NOMO-1 treated with dmso at 0.1 percent for 144 hours (cell line): ENCODE measurements around the gene CMTM3.
"Not testable (repeated sequence)": the region's sequence is repeated elsewhere in the genome, so short reads cannot be mapped to it uniquely, and the experiment has no call there.

Experiments
- DNase-seq: peaks from one replicate; lab custom pipeline; 2025; ENCODE audit not compliant: unreplicated experiment; lab: John Stamatoyannopoulos, UW

The CMTM3 gene, protein sequence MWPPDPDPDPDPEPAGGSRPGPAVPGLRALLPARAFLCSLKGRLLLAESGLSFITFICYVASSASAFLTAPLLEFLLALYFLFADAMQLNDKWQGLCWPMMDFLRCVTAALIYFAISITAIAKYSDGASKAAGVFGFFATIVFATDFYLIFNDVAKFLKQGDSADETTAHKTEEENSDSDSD

DNA sequence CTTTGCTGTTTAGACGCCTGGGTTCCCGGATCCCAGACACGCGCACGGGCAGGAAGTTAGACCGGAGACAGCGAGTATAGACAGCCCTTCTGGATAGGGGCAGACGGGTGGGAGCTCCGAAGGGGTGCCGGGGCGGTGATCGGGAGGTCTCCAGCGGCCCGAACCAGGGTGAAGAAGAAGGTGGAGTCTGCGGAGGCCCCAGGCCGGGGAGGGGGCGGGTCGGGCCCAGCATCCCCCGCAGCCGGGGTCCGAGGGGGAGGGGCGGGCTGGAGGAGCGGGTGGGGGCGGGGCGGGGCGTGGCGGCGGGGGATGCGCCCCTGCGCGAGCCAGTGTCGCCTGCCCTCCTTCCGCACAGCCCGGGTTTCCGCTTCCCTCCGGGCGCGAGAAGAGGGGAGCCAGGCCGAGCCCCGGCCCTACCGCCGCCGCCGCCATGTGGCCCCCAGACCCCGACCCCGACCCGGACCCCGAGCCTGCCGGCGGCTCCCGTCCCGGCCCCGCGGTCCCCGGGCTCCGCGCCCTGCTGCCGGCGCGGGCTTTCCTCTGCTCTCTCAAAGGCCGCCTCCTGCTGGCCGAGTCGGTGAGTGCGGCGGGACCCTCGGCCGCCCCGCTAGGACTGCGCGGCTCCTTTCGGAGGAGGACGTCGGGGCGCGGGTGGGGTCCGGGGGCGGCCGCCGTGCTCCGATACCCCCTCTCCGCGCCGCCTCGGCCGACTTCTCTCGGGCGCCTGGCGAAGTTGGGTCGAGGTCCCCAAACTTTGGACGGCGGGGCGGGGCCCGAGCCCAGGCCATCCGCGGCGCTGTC, at the start of gene CMTM3:
Gene CMTM3, plus strand, starts transcription at position 329 of the 801 bp plus-strand sequence. Its CDS starts 102 bp downstream, at position 431.
- DNase-seq: peak; percentile 47

DNA sequence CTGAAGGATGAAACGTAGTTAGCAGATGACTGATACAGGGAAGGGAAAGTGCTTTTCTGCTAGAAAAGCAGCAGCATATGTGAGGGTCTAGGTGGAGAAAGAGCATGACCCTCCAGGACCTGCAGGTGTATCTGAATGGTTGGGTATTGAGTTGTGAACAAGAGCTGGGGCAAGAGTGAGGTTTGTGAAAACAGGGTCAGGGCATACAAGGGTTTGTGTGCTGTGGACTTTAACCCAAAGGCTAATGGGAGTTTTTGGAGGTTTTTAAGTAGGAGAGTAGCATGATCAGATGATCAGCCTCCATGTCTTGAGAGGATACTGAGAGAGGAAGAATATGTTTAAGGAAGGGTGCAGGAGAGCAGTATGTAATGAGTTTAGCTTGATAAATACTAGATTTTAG, 44.4 kb upstream of the CMTM3 start:
- no peak for DNase-seq

DNA sequence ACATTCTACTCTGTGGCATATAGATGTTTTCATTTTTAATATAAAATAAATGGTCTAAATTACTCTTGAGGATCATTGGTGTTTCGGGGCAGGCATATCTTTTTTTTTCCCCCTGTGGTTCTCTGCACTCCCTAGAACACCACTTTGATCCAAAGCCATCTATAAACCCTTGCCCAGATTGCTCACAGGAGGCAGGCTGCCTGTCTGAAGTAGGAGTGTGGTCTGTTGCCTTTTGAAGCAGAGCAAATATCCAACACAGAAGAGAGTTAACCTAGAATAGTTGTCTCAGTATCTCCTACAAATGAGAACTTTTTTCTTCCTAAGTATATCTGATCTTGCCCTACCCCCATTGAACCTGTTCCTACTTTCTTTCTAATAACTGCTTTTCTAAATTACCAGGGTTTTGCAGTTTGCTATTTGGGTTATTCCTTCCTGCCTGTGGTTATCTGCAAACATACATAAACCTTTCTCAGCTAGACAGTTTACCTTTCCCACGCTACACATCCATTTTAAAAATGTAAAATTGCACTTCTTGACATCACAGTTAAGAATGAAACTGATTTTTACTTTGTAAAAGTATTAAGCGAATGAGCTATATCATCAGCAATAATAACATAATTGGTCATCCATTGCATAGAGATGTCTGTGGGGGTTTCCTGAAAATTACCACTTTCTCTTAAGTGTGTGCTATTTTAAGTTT, 43.0 kb upstream of the CMTM3 start:
- DNase-seq: no peak

DNA sequence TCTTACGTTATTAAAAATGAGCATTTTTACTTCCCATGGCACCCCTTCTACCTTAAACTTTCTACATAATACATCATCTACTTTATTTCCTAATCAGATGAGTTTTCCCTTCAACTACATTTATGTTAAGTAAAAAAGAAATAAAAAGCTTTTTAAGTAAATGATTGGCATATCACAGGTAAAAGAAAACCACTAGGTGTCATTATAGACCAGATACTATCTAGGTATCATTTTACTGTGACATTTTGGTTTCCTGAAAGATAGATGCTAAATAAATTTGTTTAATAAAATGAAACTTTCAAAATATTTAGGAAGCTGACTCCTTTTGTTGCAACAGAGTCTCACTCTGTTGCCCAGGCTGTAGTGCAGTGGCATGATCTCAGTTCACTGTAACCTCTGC, 42.1 kb upstream of the CMTM3 start:
- DNase-seq: no peak

DNA sequence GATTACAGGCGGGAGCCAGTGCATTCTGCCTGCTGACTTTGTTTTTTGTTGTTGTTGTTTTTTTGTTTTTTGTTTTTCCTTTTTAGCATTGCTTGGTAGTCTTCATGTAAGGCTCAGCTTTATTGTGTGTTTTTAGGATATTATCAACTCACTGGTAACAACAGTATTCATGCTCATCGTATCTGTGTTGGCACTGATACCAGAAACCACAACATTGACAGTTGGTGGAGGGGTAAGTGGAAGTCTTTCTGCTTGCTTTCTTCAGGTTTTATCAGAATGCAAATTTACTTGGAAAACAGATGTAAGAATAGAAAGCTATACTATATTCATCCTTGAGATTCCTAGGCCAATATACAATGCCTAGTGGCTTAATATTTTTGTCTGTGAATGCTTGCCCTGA, 41.5 kb upstream of the CMTM3 start:
- DNase-seq: no peak

DNA sequence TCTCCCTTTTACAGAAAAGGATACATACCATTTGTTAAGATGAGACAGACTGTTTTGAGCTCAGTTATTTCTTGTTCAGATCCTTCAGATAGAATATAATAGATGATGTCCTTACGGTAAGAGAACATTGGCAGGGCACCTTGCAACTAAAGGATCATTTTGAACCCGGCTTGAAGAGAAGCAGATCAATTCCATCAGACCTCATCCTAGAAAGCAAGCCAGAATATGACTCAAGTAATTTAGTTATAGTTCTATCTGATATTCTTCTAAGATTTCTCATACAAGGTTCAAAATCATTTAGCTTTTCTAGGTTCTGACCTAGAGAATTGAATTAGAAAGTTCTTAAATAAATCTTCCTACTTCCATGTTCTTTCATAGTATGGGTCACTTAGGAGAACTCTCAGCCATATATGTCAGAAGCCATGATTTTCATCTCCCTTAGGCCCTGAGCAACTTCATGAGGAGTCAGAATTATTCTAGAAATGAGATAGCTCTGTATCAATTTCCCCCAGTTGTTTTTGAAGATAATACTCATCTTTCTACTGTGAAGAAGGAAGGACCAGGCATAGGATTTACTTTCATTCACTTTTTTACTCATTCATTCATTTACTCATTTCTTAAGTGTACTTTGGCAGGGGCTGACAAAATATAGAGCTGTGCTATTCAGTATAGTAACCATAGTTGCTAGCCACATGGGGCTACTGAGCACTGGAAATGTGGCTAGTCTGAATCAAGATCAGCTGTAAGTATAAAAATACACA, 40.8 kb upstream of the CMTM3 start:
- no peak for DNase-seq

DNA sequence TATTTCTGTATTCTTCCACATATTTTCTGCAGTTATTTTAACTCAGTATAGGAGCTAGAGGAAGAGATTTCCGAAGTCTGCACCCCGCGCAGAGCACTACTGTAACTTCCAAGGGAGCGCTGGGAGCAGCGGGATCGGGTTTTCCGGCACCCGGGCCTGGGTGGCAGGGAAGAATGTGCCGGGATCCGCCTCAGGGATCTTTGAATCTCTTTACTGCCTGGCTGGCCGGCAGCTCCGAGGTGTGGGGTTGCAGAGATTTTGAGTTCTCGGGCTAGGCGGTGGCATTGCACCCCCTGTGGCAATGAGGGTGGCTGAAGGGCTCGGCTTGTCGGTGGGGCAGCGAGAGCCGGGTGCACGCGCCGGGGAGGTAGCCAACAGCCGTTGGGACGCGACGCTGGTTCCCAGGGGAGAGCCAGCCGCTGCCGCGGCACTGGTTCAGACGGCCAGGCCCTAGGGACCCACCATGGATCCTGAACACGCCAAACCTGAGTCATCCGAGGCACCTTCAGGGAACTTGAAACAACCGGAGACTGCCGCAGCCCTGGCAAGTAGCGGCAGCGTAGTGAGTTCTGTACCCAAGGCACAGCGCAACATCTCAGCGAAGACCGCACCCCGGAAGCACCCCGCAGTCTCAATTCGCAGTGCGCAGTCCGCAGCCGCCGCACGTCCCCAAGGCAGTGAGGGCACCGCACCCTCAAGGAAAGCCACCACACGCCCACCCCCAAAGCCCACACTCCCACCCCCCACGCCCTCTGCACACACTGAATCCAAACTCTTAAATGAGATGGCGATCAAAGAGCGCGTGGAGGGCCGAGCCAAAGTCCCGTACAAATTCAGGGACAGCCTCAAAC, 38.2 kb upstream of the CMTM3 start, which contains the start of gene CMTM1:
Gene CMTM1, plus strand, starts transcription at position 389 of the 851 bp plus-strand sequence. Its CDS starts 75 bp downstream, at position 464.
- no peak for DNase-seq

DNA sequence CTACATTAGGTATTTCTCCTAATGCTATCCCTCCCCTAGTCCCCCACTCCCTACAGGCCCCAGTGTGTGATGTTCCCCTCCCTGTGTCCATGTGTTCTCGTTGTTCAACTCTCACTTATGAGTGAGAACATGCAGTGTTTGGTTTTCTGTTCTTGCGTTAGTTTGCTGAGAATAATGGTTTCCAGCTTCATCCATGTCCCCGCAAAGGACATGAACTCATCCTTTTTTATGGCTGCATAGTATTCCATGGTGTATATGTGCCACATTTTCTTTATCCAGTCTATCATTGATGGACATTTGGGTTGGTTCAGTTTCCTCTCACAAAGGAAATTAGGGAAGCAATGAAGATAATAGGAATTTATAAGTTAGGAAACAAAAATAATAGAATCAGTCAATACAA, 37.2 kb upstream of the CMTM3 start:
- not testable (repeated sequence) for DNase-seq

DNA sequence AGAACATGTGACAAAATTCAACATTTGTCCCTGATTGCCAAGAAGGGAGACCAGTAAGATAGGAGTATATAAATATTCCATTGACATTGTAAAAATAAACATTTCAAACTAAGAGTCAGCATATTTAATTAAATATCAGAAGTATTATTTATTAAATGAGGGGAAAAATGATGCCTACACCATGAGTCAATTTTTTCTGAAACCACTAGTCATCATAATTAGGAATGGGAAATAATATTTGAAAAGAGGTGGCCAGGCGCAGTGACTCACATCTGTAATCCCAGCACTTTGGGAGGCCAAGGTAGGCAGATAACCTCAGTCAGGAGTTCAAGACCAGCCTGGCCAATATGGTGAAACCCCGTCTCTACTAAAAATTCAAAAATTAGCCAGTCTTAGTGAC, 36.1 kb upstream of the CMTM3 start:
- no peak for DNase-seq

DNA sequence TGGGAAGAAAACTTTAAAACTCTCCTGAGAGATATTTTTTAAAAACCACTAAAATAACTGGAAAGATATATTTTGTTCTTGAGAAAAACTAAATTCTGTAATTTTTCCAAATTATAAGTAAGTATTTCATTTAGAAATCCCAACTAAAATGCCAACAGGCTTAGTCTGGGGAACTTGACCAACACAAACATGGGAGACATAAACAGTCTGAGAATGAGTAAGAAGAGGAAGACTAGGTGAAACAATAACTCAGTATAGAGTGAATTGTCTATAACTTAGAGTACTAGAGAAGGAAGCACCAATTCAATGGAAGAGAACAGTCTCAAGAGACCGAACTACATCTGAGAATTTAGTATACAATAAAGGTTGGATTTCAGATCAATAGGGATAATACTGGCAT, 35.4 kb upstream of the CMTM3 start:
- DNase-seq: no peak

DNA sequence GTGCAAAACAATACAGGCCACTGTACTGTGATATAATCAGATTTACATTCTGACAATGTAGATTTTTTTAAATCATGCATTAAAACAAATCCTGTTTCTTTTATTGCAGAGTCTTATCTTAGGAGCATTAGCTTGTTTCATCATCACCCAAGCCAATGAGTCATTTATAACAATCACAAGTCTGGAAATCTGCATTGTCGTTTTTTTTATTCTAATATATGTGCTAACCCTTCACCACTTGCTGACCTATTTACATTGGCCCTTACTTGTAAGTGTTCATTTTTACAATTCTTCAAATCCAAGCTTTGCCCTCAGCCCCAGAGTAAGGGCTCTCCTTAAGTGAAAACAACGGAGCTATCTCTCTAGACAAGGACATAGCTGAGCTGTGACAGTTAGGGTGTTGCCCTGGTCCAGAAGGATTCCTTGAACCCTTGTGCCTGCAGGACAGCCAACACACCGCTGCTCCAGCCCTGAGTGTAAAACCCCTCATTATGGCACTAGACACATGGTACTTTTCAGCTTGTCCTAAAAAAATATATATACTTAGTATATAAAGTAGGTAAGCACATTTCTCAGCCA, 34.6 kb upstream of the CMTM3 start:
- DNase-seq: no peak

DNA sequence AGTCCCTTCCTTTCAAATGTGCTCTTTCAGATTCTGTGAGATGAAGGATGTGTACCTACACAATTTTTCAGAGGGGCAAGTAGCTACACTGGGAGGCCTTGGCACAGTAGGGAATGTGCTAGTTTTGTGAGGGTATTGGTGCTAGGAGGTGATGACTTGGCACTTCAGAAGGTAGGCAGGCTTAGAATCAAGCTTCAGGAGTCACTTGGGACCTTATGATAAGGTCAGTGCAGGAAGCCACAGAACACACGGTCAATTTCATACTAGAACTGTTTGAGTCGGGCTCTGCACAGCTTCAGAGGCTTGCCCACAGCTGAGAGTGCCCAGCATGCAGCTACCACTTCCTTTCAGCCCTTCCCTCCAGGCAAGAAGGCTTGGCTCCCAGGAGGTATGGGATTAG, 32.1 kb upstream of the CMTM3 start:
- DNase-seq: no peak

DNA sequence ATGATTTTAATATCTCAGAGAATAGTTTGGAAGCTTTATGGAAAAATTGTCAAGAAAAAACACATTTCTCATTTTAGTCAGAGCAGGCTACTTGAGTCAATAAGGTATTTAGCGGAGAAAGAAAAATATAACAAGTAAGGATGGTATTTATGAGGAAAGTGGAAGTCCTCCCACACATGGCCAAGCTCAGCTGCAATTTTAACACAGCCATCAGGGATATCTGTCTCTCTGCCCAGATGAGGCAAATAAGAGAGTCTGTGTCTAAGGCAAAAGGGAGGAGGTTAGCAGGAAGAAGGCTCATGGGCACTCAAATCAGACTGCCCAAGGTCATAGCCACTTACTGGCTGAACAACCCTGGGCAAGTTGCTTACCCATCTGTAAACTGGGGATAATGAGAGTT, 30.4 kb upstream of the CMTM3 start:
- DNase-seq: no peak

DNA sequence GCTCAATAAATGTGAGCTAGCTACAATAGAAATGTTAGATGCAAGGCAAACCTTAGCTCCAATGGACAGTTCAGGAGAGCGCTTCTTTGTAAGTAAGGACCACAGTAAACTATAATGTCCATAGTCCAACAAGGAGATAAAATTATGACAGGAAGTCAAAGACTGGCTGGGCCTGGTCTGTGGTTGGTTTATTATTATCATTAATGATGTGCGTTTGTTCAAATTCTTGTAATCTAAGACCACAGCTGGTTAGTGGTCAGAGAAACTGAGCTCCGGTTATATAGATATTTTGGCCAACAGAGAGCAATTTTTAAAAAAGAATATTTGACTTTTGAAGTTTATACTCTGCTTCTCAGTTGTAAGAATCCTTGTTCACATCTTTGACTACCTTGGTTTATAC, 30.0 kb upstream of the CMTM3 start:
- DNase-seq: no peak

DNA sequence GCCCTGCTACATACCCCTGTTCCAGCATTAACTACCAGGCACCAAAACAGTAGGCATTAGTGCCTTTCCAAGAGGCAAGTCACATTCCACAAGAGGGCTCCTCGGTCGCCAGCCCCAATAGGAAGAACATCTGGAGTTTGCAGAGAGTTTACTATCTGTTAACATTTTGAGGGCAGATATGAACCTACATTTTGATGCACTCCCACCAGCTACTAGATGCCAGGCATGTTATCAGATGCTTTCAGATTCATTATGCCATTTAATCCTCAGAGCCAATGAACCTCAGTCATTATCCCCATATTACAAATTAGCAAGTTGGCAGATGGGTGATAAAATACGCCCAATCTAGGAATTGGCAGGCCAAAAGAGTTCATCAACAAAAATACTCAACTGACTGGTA, 29.4 kb upstream of the CMTM3 start:
- no peak for DNase-seq

DNA sequence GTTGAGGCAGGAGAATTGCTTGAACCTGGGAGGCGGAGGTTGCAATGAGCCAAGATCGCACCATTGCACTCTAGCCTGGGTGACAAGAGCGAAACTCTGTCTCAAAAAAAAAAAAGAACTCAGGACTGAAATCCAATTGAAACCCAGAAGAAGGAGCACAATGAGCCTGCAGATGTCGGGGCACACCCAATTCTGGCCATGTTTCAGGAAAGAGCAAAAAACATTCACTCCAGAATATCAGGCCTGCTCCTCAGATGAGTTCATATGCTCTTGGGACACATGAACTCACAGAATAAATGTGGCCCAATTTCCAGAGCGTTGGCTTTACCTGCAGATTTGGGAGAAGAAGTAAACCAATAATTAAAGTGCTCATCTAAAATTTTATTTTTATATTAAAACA, 28.2 kb upstream of the CMTM3 start:
- DNase-seq: no peak

DNA sequence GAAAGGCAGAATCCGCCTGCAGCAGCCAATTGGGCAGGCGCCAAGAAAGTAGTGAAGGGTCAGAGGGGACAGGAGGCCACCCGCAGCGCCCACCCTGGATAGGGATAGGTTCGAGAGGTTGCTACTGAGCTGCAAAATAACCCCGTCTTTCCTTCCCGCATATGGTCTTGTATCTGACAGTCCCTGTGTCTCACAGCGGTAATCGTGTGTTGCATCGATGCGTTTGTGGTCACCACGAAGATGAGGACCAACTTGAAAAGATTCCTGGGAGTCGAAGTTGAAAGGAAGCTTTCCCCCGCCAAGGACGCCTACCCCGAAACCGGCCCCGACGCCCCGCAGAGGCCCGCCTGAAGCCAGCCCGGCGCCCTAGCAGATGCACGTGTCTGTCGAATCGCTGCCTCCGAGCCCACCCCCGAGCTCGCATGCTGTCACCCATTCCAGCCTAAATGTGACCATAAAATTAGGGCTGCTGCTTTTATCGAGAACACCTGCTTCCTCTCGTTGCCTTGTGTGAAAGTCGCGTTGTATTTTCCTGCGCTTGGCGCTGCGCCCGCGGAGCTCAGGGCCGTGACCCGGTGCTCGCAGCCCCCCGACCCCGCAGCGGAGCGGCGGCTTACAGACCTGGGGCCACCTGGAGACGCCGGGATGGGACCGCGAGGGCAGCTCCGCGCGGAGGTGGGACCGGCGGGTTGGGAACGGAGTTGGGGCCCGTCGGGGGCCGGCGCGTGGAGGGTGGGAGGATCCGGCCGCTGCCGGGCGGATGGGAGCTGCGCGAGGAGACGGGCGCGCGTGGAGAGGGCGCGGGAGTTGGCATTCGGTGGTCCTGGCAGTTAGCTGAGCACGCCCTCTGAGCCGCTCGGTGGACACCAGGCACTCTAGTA, 25.6 kb upstream of the CMTM3 start, which contains the start of gene CMTM2:
Gene CMTM2, plus strand, starts transcription at position 813 of the 881 bp plus-strand sequence. CDS start 145 bp downstream, outside the sequence.
- no peak for DNase-seq

DNA sequence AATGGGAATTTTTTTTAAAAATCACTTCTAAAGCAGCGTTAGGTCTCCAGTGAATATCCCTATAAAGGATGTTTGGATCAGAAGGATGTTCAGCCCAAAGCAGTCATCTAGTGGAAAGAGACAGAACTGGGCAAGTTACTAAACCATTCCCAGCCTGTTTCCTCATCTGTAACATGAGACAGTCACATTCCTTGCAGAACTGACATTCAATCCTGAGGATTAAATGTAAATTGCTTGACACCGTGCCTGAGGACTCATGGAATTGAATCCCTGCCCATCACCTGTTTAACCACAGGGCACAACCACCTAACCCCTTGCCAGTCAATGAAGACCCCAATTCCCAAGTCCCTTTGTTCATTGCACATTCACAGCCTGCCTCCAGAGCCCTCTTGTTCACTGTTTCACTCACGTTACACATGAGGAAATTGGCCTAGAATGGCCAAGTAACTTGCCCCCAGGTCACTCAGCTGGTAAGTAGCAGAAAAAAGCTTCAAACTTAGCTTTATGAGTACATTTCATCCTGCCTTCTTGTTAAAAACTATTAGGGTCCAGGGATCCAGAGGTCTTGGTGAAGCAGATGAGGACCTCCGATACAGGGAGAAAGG, 23.8 kb upstream of the CMTM3 start:
- no peak for DNase-seq
